ENCODE data around the gene VPS33A. TPM values are rescaled to one million over a fixed set of nuclear protein-coding genes. Genes with fewer than 3 reads are reported as not detected.

VPS33A gene
- polyA plus RNA-seq, 1 experiment, result 22.7 TPM

GRCh38 chr12:122190842-122191668, 75.2 kb downstream of the VPS33A start:
- no peak overlapping the region for H3K27ac ChIP-seq (ENCODE audit: low read depth, low read length)
- no peak overlapping the region for H3K4me3 ChIP-seq (ENCODE audit: low read depth, low read length)
- ChIA-PET POLR2A (no interaction called here), CTCF (interaction anchor here (0.6 to 2.5 kb wide), 19 partner anchors 20 to 1456 kb away, joined by 3 to 32 read pairs (median 4); no protein-coding TSS in a partner anchor)
- no peaks in the 10 kb centered on the region for H3K27me3 ChIP-seq (ENCODE audit: control insufficient read depth, insufficient read depth, low read length)
- peaks cover 8% of the 10 kb centered on the region for H3K9me3 ChIP-seq (ENCODE audit: control insufficient read depth, insufficient read depth, low read length)
- peak; percentile 86 for TF ChIP-seq CTCF (IDR thresholded peaks at IDR 0.05; ENCODE audit: low read depth, low read length)
- DNase-seq (ENCODE audit: low read depth, low spot score), result peak; percentile 15

GRCh38 chr12:122189626-122190475, 76.4 kb downstream of the VPS33A start:
- Histone ChIP-seq H3K27me3 (ENCODE audit: control insufficient read depth, insufficient read depth, low read length) (no peaks in the 10 kb centered on the region), H3K4me3 (ENCODE audit: low read depth, low read length) (no peak overlapping the region), H3K27ac (ENCODE audit: low read depth, low read length) (no peak overlapping the region), H3K9me3 (ENCODE audit: control insufficient read depth, insufficient read depth, low read length) (0 out of 2 replicates have a peak, but pooled peaks cover 3% of the 10 kb centered on the region)
- no peak for DNase-seq (ENCODE audit: low read depth, low spot score)
- no peak for TF ChIP-seq CTCF (IDR thresholded peaks at IDR 0.05; ENCODE audit: low read depth, low read length)
- POLR2A ChIA-PET, result no interaction called here
- CTCF ChIA-PET, result interaction anchor here (0.7 to 2.5 kb wide), 15 partner anchors 21 to 273 kb away, joined by 3 to 32 read pairs (median 4); no protein-coding TSS in a partner anchor

- no peak for TF ChIP-seq CTCF (IDR thresholded peaks at IDR 0.05; ENCODE audit: low read depth, low read length)
- no peak overlapping the region for H3K4me3 ChIP-seq (ENCODE audit: low read depth, low read length)
- peaks cover 4% of the 10 kb centered on the region for H3K9me3 ChIP-seq (ENCODE audit: control insufficient read depth, insufficient read depth, low read length)
- H3K27ac ChIP-seq (ENCODE audit: low read depth, low read length), result no peak overlapping the region
- ChIA-PET POLR2A (no interaction called here), CTCF (no interaction called here)
- no peak for DNase-seq (ENCODE audit: low read depth, low spot score)
- no peaks in the 10 kb centered on the region for H3K27me3 ChIP-seq (ENCODE audit: control insufficient read depth, insufficient read depth, low read length)
Measured at GRCh38 chr12:122187466-122187865, 78.8 kb downstream of the VPS33A start.

- Histone ChIP-seq H3K27me3 (ENCODE audit: control insufficient read depth, insufficient read depth, low read length) (no peaks in the 10 kb centered on the region), H3K27ac (ENCODE audit: low read depth, low read length) (no peak overlapping the region), H3K4me3 (ENCODE audit: low read depth, low read length) (no peak overlapping the region), H3K9me3 (ENCODE audit: control insufficient read depth, insufficient read depth, low read length) (peaks cover 4% of the 10 kb centered on the region)
- CTCF ChIA-PET, result no interaction called here
- no peak for TF ChIP-seq CTCF (IDR thresholded peaks at IDR 0.05; ENCODE audit: low read depth, low read length)
- no peak for DNase-seq (ENCODE audit: low read depth, low spot score)
- POLR2A ChIA-PET, result no interaction called here
Measured at GRCh38 chr12:122185494-122186082, 80.7 kb downstream of the VPS33A start.

Measured in AG04450 (cell line).